Cardiac muscle cell (in vitro differentiated cells and primary cell): Measurements from ENCODE around the gene TBC1D13. TPM values are rescaled to one million over a fixed set of nuclear protein-coding genes. Genes with fewer than 3 reads are reported as not detected.
"Not testable (repeated sequence)": the region's sequence is repeated elsewhere in the genome, so short reads cannot be mapped to it uniquely, and the experiment has no call there.

Experiments used
- DNase-seq, 2 donors: peaks; one replicate each; pipeline versions ENCODE4 v3.0.0 to v3.0.0-alpha.2; 2010 to 2017; ENCODE audit warnings: low read depth in 1 of 2, low spot score in 1 of 2
- H3K27ac ChIP-seq: fragments of 200-600 bp; sonication (generic); 2 replicates; pipeline ENCODE4 v1.5.1; 2016
- H3K27me3 ChIP-seq: fragments of 200-600 bp; sonication (generic); 2 replicates; pipeline ENCODE4 v1.6.0; 2016; ENCODE audit warnings: control low read depth
- H3K36me3 ChIP-seq: fragments of 200-600 bp; sonication (generic); 2 replicates; pipeline ENCODE4 v1.5.1; 2016; ENCODE audit warnings: control low read depth
- H3K4me1 ChIP-seq: fragments of 200-600 bp; sonication (generic); 2 replicates; pipeline ENCODE4 v1.8.1; 2017; ENCODE audit warnings: low read depth, mild to moderate bottlenecking, mixed run types
- H3K4me3 ChIP-seq: fragments of 200-600 bp; sonication (generic); 2 replicates; pipeline ENCODE4 v1.5.1; 2016; ENCODE audit warnings: mild to moderate bottlenecking
- H3K9me3 ChIP-seq: fragments of 200-600 bp; sonication (generic); 2 replicates; pipeline ENCODE4 v1.5.1; 2017; ENCODE audit warnings: low read depth, mild to moderate bottlenecking, control low read depth
- CTCF ChIP-seq: IDR thresholded peaks from 2 replicates; pipeline ENCODE4 v1.5.1; 2012; ENCODE audit warnings: low read depth, mild to moderate bottlenecking, low read length
- polyA plus RNA-seq: library from polyadenylated mRNA; unstranded; fragments of >200 nt; fragmentation: Nextera tagmentation; extraction: Ambion mirVana; gene quantifications from 2 replicates; pipeline ENCODE4 v1.2.1, GENCODE V29; 2016
- total RNA-seq: library from RNA; depleted of rRNA; stranded (reverse); fragments of >200 nt; gene quantifications from 2 replicates; pipeline ENCODE4 v1.2.3, GENCODE V29; 2016

The TBC1D13 gene
- total and polyA plus RNA-seq, 2 experiments from 2014 or later, result 24.6 to 39.4 TPM

- Histone ChIP-seq H3K36me3 (peaks cover 18% of the 10 kb centered on the region), H3K9me3 (no peaks in the 10 kb centered on the region), H3K27me3 (no peaks in the 10 kb centered on the region), H3K27ac (no peak overlapping the region), H3K4me1 (peaks cover 4% of the 10 kb centered on the region), H3K4me3 (no peak overlapping the region)
- TF ChIP-seq CTCF, result no peak
- DNase-seq, result no peak
Measured at GRCh38 chr9:128790536-128790935, 3.5 kb downstream of the TBC1D13 start.

GRCh38 chr9:128792134-128792533 lies 5.1 kb downstream of the TBC1D13 start:
- Histone ChIP-seq H3K4me3 (no peak overlapping the region), H3K27ac (no peak overlapping the region), H3K27me3 (no peaks in the 10 kb centered on the region), H3K9me3 (no peaks in the 10 kb centered on the region), H3K36me3 (peaks cover 23% of the 10 kb centered on the region), H3K4me1 (peaks cover 4% of the 10 kb centered on the region)
- TF ChIP-seq CTCF, result no peak
- DNase-seq, result no peak

- Histone ChIP-seq H3K36me3 (peaks cover 28% of the 10 kb centered on the region), H3K4me3 (no peak overlapping the region), H3K27me3 (no peaks in the 10 kb centered on the region), H3K9me3 (no peaks in the 10 kb centered on the region), H3K27ac (no peak overlapping the region), H3K4me1 (peaks cover 2% of the 10 kb centered on the region)
- DNase-seq, result no peak
- TF ChIP-seq CTCF, result no peak
Measured at GRCh38 chr9:128792978-128793686, 6.1 kb downstream of the TBC1D13 start.

GRCh38 chr9:128794961-128795360 lies 7.9 kb downstream of the TBC1D13 start:
- H3K4me3 ChIP-seq, DNase-seq, H3K27ac ChIP-seq, H3K4me1 ChIP-seq, H3K27me3 ChIP-seq, H3K9me3 ChIP-seq: not testable (repeated sequence)
- peaks cover 38% of the 10 kb centered on the region for H3K36me3 ChIP-seq

- no peaks in the 10 kb centered on the region for H3K27me3 ChIP-seq
- no peak overlapping the region for H3K27ac ChIP-seq
- H3K36me3 ChIP-seq, result peaks cover 30% of the 10 kb centered on the region
- no peak overlapping the region for H3K4me3 ChIP-seq
- no peaks in the 10 kb centered on the region for H3K9me3 ChIP-seq
- no peak for DNase-seq
- no peak for TF ChIP-seq CTCF
- H3K4me1 ChIP-seq, result no peaks in the 10 kb centered on the region
Measured at GRCh38 chr9:128798896-128799295, 11.8 kb downstream of the TBC1D13 start.

GRCh38 chr9:128800061-128800460 lies 13.0 kb downstream of the TBC1D13 start:
- H3K4me3 ChIP-seq, result no peak overlapping the region
- H3K9me3 ChIP-seq, result no peaks in the 10 kb centered on the region
- no peak for TF ChIP-seq CTCF
- no peaks in the 10 kb centered on the region for H3K4me1 ChIP-seq
- H3K27ac ChIP-seq, result no peak overlapping the region
- no peaks in the 10 kb centered on the region for H3K27me3 ChIP-seq
- no peak for DNase-seq
- peaks cover 36% of the 10 kb centered on the region for H3K36me3 ChIP-seq
